Gastrocnemius medialis (tissue), 4 donors: ENCODE data around the gene PHF14. TPM values are rescaled to one million over a fixed set of nuclear protein-coding genes. Genes with fewer than 3 reads are reported as not detected.

Experiments used
- ATAC-seq, 2 donors: fragments of 150-250 bp; one replicate each; pipeline ENCODE4 v1.9.1; 2016
- DNase-seq, 2 donors: peaks; one replicate each; pipeline ENCODE4 v3.0.0-alpha.2; 2019
- H3K27ac ChIP-seq, 4 donors: fragments of 200-600 bp; sonication (generic); 1 replicate in 1 of 4; 2 replicates in 3 of 4; pipeline ENCODE4 v1.5.1; 2016 to 2018; ENCODE audit warnings: mild to moderate bottlenecking in 2 of 4, moderate library complexity in 1 of 4
- H3K27me3 ChIP-seq, 3 donors: fragments of 200-600 bp; sonication (generic) in 2 of 3; 1 replicate in 1 of 3; 2 replicates in 2 of 3; pipeline versions ENCODE4 v1.5.1 to v1.6.0; 2016 to 2019; ENCODE audit warnings: mild to moderate bottlenecking in 1 of 3, moderate library complexity in 1 of 3
- H3K36me3 ChIP-seq, 2 donors: fragments of 200-600 bp; sonication (generic) in 1 of 2; one replicate each; pipeline ENCODE4 v1.5.1; 2017 to 2018
- H3K4me1 ChIP-seq, 2 donors: fragments of 200-600 bp; sonication (generic) in 1 of 2; one replicate each; pipeline ENCODE4 v1.5.1; 2016 to 2017; ENCODE audit warnings: mild to moderate bottlenecking in 2 of 2
- H3K4me3 ChIP-seq, 4 donors: fragments of 200-600 bp; sonication (generic) in 3 of 4; 1 replicate in 1 of 4; 2 replicates in 3 of 4; pipeline ENCODE4 v1.5.1; 2016 to 2019; ENCODE audit warnings: mild to moderate bottlenecking in 2 of 4
- H3K9me3 ChIP-seq, 3 donors: fragments of 200-600 bp; sonication (generic) in 2 of 3; 1 replicate in 1 of 3; 2 replicates in 2 of 3; pipeline ENCODE4 v1.5.1; 2016 to 2019
- POLR2A ChIP-seq, 2 donors: fragments of 450-650 bp; IDR thresholded peaks; one replicate each; pipeline ENCODE4 v1.6.1; 2017; ENCODE audit warnings: antibody characterized with exemption in 2 of 2, mild to moderate bottlenecking in 2 of 2, moderate library complexity in 2 of 2
- in situ Hi-C, 4 donors: fragments of 200-750 bp; cut with MboI; loops; one replicate each; pipeline versions ENCODE4 v1.15.0 to v1.8.0; 2017; ENCODE audit warnings: low sequenced_read_pairs in 4 of 4
- intact Hi-C: fragments of 100-400 bp; cut with DNase I; formaldehyde crosslinking; loops from one replicate; pipeline ENCODE4 v1.15.1; 2023; ENCODE audit warnings: low total_unique reads
- total RNA-seq, 4 donors: library from RNA; depleted of rRNA; stranded (reverse); fragments of >200 nt; gene quantifications; one replicate each; pipeline versions ENCODE4 v1.1.0 to v1.2.3, GENCODE V29; 2016
- TF ChIP-seq, protein P1 (sequence below), 5 experiments: fragments of 450-650 bp in 3 of 5; fragments of 200-600 bp in 2 of 5; sonication (generic) in 2 of 5; IDR thresholded peaks in 4 of 5; conservative IDR thresholded peaks in 1 of 5; 1 replicate in 4 of 5; 2 replicates in 1 of 5; pipeline ENCODE4 v1.5.1; 2016 to 2019; ENCODE audit warnings: antibody characterized with exemption in 5 of 5, mild to moderate bottlenecking in 3 of 5, moderate library complexity in 3 of 5

Gene PHF14
- total RNA-seq, 4 donors from 2014 or later, result 8.9 to 24.7 (median 12.4) TPM

DNA sequence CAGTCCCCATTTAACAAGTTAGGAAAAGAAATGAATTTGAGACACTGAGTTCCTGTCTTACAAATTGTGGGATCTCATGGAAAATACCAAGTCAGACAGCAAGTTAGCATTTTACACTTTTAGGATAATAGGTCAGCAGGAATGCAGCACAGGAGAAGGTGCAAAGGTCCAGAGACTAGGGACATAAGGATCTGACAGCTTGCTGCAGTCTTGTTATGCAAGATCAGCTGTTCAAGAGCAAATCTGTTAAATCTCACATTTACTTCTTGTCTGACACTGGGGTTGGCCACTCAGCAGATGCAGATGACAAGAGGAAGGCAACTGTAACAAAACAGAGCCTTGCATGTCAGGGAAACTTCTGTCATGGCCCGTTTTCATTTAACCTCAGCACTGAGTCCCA, 239.6 kb downstream of the PHF14 start:
- H3K4me3 ChIP-seq, result no peak overlapping the region
- intact Hi-C loops (no loop called here), in situ Hi-C loops (no loop called here)
- no peaks in the 10 kb centered on the region for H3K27me3 ChIP-seq
- no peaks in the 10 kb centered on the region for H3K4me1 ChIP-seq
- TF ChIP-seq POLR2A (IDR thresholded peaks at IDR 0.05), result no peak
- TF ChIP-seq, protein P1, sequence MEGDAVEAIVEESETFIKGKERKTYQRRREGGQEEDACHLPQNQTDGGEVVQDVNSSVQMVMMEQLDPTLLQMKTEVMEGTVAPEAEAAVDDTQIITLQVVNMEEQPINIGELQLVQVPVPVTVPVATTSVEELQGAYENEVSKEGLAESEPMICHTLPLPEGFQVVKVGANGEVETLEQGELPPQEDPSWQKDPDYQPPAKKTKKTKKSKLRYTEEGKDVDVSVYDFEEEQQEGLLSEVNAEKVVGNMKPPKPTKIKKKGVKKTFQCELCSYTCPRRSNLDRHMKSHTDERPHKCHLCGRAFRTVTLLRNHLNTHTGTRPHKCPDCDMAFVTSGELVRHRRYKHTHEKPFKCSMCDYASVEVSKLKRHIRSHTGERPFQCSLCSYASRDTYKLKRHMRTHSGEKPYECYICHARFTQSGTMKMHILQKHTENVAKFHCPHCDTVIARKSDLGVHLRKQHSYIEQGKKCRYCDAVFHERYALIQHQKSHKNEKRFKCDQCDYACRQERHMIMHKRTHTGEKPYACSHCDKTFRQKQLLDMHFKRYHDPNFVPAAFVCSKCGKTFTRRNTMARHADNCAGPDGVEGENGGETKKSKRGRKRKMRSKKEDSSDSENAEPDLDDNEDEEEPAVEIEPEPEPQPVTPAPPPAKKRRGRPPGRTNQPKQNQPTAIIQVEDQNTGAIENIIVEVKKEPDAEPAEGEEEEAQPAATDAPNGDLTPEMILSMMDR (IDR thresholded peaks at IDR 0.05 in 4 of 5, conservative IDR thresholded peaks at IDR 0.05 in 1 of 5), result no peak
- H3K9me3 ChIP-seq, result no peaks in the 10 kb centered on the region
- no peak for ATAC-seq
- DNase-seq, result no peak
- H3K27ac ChIP-seq, result no peak overlapping the region
- H3K36me3 ChIP-seq, result no peaks in the 10 kb centered on the region

DNA sequence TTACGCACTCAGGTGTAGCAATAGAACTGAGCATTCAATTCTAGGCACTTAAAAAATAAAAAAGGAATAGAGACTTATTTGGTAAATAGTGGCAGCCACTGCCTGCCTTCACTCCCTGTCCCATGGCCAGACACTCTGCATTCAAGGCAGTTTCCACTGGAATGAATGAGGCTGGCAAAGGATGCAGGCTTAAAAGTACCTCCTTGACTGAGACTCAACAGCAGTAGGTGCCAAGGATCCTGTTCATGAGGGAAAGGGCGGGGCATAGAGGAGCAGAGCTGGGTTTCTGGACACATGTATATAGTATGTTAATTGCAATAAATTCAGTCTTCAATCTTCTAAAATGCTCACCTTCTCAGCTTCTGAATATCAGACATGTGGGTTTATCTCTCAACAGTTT, 242.6 kb downstream of the PHF14 start:
- ATAC-seq (no peak), DNase-seq (no peak)
- no peaks in the 10 kb centered on the region for H3K27me3 ChIP-seq
- H3K9me3 ChIP-seq, result no peaks in the 10 kb centered on the region
- no peaks in the 10 kb centered on the region for H3K36me3 ChIP-seq
- TF ChIP-seq POLR2A (IDR thresholded peaks at IDR 0.05), result no peak
- TF ChIP-seq, protein P1 (IDR thresholded peaks at IDR 0.05 in 4 of 5, conservative IDR thresholded peaks at IDR 0.05 in 1 of 5), result no peak
- H3K4me3 ChIP-seq, result no peak overlapping the region
- intact Hi-C loops (no loop called here), in situ Hi-C loops (no loop called here)
- H3K27ac ChIP-seq, result no peak overlapping the region
- no peaks in the 10 kb centered on the region for H3K4me1 ChIP-seq

DNA sequence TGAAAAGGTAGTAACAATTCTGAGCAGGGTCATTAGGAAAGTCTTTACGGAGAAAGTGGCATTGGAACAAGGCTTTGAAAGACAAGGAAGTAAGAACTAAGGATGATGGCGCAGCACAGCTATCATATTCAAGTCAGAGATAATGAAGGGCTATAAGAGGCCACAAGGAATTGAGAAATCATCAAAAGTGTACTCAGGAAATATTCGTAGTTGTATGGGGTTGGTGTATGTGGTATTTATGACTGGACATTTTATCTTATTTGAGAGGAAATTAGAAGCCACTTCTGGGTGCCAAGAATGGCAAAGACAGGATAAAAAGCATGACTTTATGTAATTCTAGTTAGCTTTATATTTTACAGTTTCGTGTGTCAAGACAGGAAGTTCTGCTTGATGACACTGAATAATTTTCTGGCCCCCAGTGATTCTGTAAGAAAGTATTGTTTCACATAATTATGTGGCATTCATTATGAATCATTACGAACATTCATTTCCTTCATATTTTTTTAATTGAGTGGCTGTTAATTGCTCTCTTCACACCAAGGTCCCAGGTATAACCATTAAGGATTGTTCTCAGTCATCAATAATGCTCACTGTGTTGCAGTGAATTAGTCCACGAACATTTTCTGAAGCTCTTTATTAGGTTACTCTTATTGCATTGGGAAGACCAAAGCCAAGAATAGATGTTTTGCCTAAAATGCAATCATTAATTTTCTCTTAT, 244.3 kb downstream of the PHF14 start:
- no peaks in the 10 kb centered on the region for H3K36me3 ChIP-seq
- TF ChIP-seq POLR2A (IDR thresholded peaks at IDR 0.05), result no peak
- TF ChIP-seq, protein P1 (IDR thresholded peaks at IDR 0.05 in 4 of 5, conservative IDR thresholded peaks at IDR 0.05 in 1 of 5), result no peak
- no peak overlapping the region for H3K27ac ChIP-seq
- ATAC-seq (no peak), DNase-seq (no peak)
- no peaks in the 10 kb centered on the region for H3K9me3 ChIP-seq
- in situ Hi-C loops, result no loop called here
- no peaks in the 10 kb centered on the region for H3K4me1 ChIP-seq
- no peak overlapping the region for H3K4me3 ChIP-seq
- intact Hi-C loops, result no loop called here
- no peaks in the 10 kb centered on the region for H3K27me3 ChIP-seq
